Measurements from ENCODE around the gene TMEM178A.

TMEM178A gene

DNA sequence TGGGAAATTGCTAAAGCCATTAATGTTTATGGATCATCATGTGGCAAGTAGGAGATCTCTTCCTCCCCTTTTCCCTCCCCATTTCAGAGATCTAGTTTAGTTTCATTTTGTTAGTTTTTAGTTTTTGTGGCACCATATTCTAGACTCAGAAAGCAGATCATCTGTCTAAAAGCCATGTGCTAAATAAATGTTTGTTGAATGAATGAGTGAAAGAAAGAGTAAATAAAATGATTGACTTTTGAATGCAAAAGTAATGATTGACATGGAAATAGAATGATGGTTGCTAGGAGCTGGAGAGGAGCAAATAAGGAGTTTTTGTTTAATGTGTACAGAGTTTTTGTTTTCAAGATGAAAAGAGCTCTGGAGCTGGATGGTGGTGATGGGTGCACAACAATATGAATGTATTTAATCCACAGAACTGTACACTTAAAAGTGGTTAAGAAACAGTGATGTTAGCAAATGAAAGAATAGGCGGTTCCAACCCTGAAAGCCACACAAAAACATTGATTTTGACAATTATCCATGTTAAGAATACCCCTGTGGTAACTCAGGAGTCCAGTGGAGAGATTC is 23.6 kb downstream of the TMEM178A start:
- no peak for DNase-seq (ENCODE audit: low read depth, low spot score)
- Histone ChIP-seq H3K9me3 (ENCODE audit: low read depth, low read length) (no peaks in the 10 kb centered on the region), H3K27ac (no peak overlapping the region), H3K4me3 (no peak overlapping the region), H3K9ac (ENCODE audit: insufficient read length) (no peak overlapping the region), H3K36me3 (ENCODE audit: insufficient read depth, low read length) (no peaks in the 10 kb centered on the region)
- TF ChIP-seq POLR2AphosphoS5 (IDR thresholded peaks at IDR 0.05; ENCODE audit: borderline replicate concordance, low read depth, low read length): no peak
- TF ChIP-seq FOXP2 (optimal IDR thresholded peaks at IDR 0.05; ENCODE audit: control extremely low read depth, extremely low read length, insufficient read depth): no peak
- no peak for TF ChIP-seq EZH2 (IDR thresholded peaks at IDR 0.05)

DNA sequence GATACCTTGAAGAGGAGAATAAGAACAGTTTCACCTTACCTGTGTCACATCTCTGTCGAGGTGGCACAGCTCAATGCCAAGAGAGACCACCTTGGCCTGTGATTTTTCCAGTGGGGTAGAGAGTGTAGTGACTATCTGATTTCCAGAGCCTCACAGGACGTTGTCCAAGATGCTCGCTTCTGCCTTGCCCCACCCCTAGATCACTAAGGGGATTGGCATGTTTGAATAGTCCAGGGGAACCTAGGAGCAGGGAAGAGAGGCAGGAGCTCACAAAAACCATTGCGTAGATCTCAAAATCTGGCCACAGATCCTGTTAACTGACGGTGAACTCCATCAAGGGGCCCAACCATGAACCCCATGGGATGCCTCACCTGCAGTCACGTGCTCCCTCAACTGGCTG is 24.2 kb downstream of the TMEM178A start:
- no peak overlapping the region for H3K9ac ChIP-seq (ENCODE audit: insufficient read length)
- H3K9me3 ChIP-seq (ENCODE audit: low read depth, low read length): no peaks in the 10 kb centered on the region
- DNase-seq (ENCODE audit: low read depth, low spot score): no peak
- H3K4me3 ChIP-seq: no peak overlapping the region
- no peaks in the 10 kb centered on the region for H3K36me3 ChIP-seq (ENCODE audit: insufficient read depth, low read length)
- no peak overlapping the region for H3K27ac ChIP-seq
- TF ChIP-seq POLR2AphosphoS5 (IDR thresholded peaks at IDR 0.05; ENCODE audit: borderline replicate concordance, low read depth, low read length) (no peak), FOXP2 (optimal IDR thresholded peaks at IDR 0.05; ENCODE audit: control extremely low read depth, extremely low read length, insufficient read depth) (no peak), EZH2 (IDR thresholded peaks at IDR 0.05) (no peak)

- Histone ChIP-seq H3K9me3 (ENCODE audit: low read depth, low read length) (no peaks in the 10 kb centered on the region), H3K27ac (no peak overlapping the region), H3K9ac (ENCODE audit: insufficient read length) (no peak overlapping the region), H3K4me3 (no peak overlapping the region), H3K36me3 (ENCODE audit: insufficient read depth, low read length) (no peaks in the 10 kb centered on the region)
- TF ChIP-seq POLR2AphosphoS5 (IDR thresholded peaks at IDR 0.05; ENCODE audit: borderline replicate concordance, low read depth, low read length) (no peak), FOXP2 (optimal IDR thresholded peaks at IDR 0.05; ENCODE audit: control extremely low read depth, extremely low read length, insufficient read depth) (no peak), EZH2 (IDR thresholded peaks at IDR 0.05) (no peak)
- DNase-seq (ENCODE audit: low read depth, low spot score): no peak
These were observed 27.5 kb downstream of the TMEM178A start for GRCh38 chr2:39693245-39693644.

GRCh38 chr2:39696101-39696553 is 30.4 kb downstream of the TMEM178A start:
- H3K4me3 ChIP-seq: no peak overlapping the region
- H3K27ac ChIP-seq: no peak overlapping the region
- no peak for TF ChIP-seq EZH2 (IDR thresholded peaks at IDR 0.05)
- TF ChIP-seq FOXP2 (optimal IDR thresholded peaks at IDR 0.05; ENCODE audit: control extremely low read depth, extremely low read length, insufficient read depth): no peak
- no peak for TF ChIP-seq POLR2AphosphoS5 (IDR thresholded peaks at IDR 0.05; ENCODE audit: borderline replicate concordance, low read depth, low read length)
- no peaks in the 10 kb centered on the region for H3K36me3 ChIP-seq (ENCODE audit: insufficient read depth, low read length)
- no peak for DNase-seq (ENCODE audit: low read depth, low spot score)
- no peak overlapping the region for H3K9ac ChIP-seq (ENCODE audit: insufficient read length)
- 0 out of 2 replicates have a peak, but pooled peaks cover 3% of the 10 kb centered on the region for H3K9me3 ChIP-seq (ENCODE audit: low read depth, low read length)

DNA sequence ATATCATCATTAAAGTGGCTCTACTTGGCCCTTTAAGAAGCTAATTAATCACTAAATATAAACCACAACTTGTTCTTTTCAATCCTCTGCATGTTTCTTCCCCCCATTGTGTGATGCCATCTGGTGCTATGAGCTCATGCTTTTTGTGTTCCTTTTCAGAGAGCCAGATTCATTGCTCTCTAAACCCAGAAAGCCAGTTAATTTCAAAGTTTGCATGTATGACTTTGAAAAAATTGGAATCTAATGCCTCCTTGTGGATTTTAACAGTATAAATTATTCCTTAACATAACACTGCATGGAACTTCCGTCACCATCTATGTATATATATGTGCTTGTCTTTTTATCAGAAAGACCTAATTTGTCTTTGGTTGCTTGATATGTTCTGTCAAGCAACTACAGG is 31.1 kb downstream of the TMEM178A start:
- no peaks in the 10 kb centered on the region for H3K36me3 ChIP-seq (ENCODE audit: insufficient read depth, low read length)
- no peak overlapping the region for H3K9ac ChIP-seq (ENCODE audit: insufficient read length)
- no peak overlapping the region for H3K4me3 ChIP-seq
- TF ChIP-seq POLR2AphosphoS5 (IDR thresholded peaks at IDR 0.05; ENCODE audit: borderline replicate concordance, low read depth, low read length) (no peak), EZH2 (IDR thresholded peaks at IDR 0.05) (no peak), FOXP2 (optimal IDR thresholded peaks at IDR 0.05; ENCODE audit: control extremely low read depth, extremely low read length, insufficient read depth) (no peak)
- no peak overlapping the region for H3K27ac ChIP-seq
- DNase-seq (ENCODE audit: low read depth, low spot score): no peak
- H3K9me3 ChIP-seq (ENCODE audit: low read depth, low read length): peaks cover 9% of the 10 kb centered on the region; the same call in 1 of the 2 replicates

- no peaks in the 10 kb centered on the region for H3K36me3 ChIP-seq (ENCODE audit: insufficient read depth, low read length)
- no peak for TF ChIP-seq FOXP2 (optimal IDR thresholded peaks at IDR 0.05; ENCODE audit: control extremely low read depth, extremely low read length, insufficient read depth)
- TF ChIP-seq POLR2AphosphoS5 (IDR thresholded peaks at IDR 0.05; ENCODE audit: borderline replicate concordance, low read depth, low read length): no peak
- no peak for TF ChIP-seq EZH2 (IDR thresholded peaks at IDR 0.05)
These were observed 31.7 kb downstream of the TMEM178A start for GRCh38 chr2:39697454-39697853.

GRCh38 chr2:39701137-39701536 is 35.4 kb downstream of the TMEM178A start:
- TF ChIP-seq EZH2 (IDR thresholded peaks at IDR 0.05): no peak
- no peak for TF ChIP-seq FOXP2 (optimal IDR thresholded peaks at IDR 0.05; ENCODE audit: control extremely low read depth, extremely low read length, insufficient read depth)
- TF ChIP-seq POLR2AphosphoS5 (IDR thresholded peaks at IDR 0.05; ENCODE audit: borderline replicate concordance, low read depth, low read length): no peak
- Histone ChIP-seq H3K9ac (ENCODE audit: insufficient read length) (no peak overlapping the region), H3K27ac (no peak overlapping the region), H3K36me3 (ENCODE audit: insufficient read depth, low read length) (no peaks in the 10 kb centered on the region), H3K4me3 (no peak overlapping the region), H3K9me3 (ENCODE audit: low read depth, low read length) (peaks cover 10% of the 10 kb centered on the region; the same call in 1 of the 2 replicates)
- no peak for DNase-seq (ENCODE audit: low read depth, low spot score)

More at GRCh38 chr2:39697454-39697853, 31.7 kb downstream of the TMEM178A start:
- peaks cover 10% of the 10 kb centered on the region; the same call in 1 of the 2 replicates for H3K9me3 ChIP-seq (ENCODE audit: low read depth, low read length)
- H3K27ac ChIP-seq: no peak overlapping the region
- H3K4me3 ChIP-seq: no peak overlapping the region
- DNase-seq (ENCODE audit: low read depth, low spot score): no peak
- no peak overlapping the region for H3K9ac ChIP-seq (ENCODE audit: insufficient read length)

GRCh38 chr2:39703181-39703872 is 37.6 kb downstream of the TMEM178A start:
- Histone ChIP-seq H3K4me3 (no peak overlapping the region), H3K9ac (ENCODE audit: insufficient read length) (no peak overlapping the region), H3K9me3 (ENCODE audit: low read depth, low read length) (peaks cover 10% of the 10 kb centered on the region; the same call in 1 of the 2 replicates), H3K36me3 (ENCODE audit: insufficient read depth, low read length) (no peaks in the 10 kb centered on the region), H3K27ac (no peak overlapping the region)
- TF ChIP-seq FOXP2 (optimal IDR thresholded peaks at IDR 0.05; ENCODE audit: control extremely low read depth, extremely low read length, insufficient read depth) (no peak), POLR2AphosphoS5 (IDR thresholded peaks at IDR 0.05; ENCODE audit: borderline replicate concordance, low read depth, low read length) (no peak), EZH2 (IDR thresholded peaks at IDR 0.05) (no peak)
- no peak for DNase-seq (ENCODE audit: low read depth, low spot score)

Measured in SK-N-MC (cell line).